Mesenchymal stem cell (in vitro differentiated cells and primary cell): ENCODE measurements around the gene PIWIL1.

Source experiments
- DNase-seq: peaks from one replicate; pipeline ENCODE4 v3.0.0-alpha.2; 2013
- H2AFZ ChIP-seq: one replicate; pipeline ENCODE4 v1.6.1; 2013; ENCODE audit warnings: low read depth, mild to moderate bottlenecking, control low read depth, inconsistent platforms, low read length, moderate library complexity
- H2AK5ac ChIP-seq: 2 replicates; pipeline ENCODE4 v1.6.1; 2013; ENCODE audit warnings: low read length, moderate library complexity, mild to moderate bottlenecking, inconsistent platforms; ENCODE audit not compliant: severe bottlenecking
- H2BK120ac ChIP-seq: one replicate; pipeline ENCODE4 v1.6.1; 2013; ENCODE audit warnings: low read depth, mild to moderate bottlenecking, inconsistent platforms, low read length, moderate library complexity
- H2BK12ac ChIP-seq, 2 experiments: one replicate each; pipeline ENCODE4 v1.6.1; 2013; ENCODE audit warnings: inconsistent platforms in 2 of 2, low read length in 2 of 2, mild to moderate bottlenecking in 2 of 2, moderate library complexity in 2 of 2, control low read depth in 1 of 2
- H2BK15ac ChIP-seq: one replicate; pipeline ENCODE4 v1.6.1; 2013; ENCODE audit warnings: mild to moderate bottlenecking, low read depth, inconsistent platforms; ENCODE audit not compliant: poor library complexity, severe bottlenecking
- H2BK5ac ChIP-seq: 2 replicates; pipeline ENCODE4 v1.6.1; 2013; ENCODE audit warnings: low read depth, mild to moderate bottlenecking, low read length, control low read depth, inconsistent platforms; ENCODE audit not compliant: poor library complexity, severe bottlenecking
- H3K14ac ChIP-seq, 2 experiments: one replicate each; pipeline ENCODE4 v1.6.1; 2013; ENCODE audit warnings: inconsistent platforms in 2 of 2, low read length in 2 of 2, control low read depth in 1 of 2, mild to moderate bottlenecking in 1 of 2, moderate library complexity in 1 of 2
- H3K18ac ChIP-seq, 2 experiments: one replicate each; pipeline ENCODE4 v1.6.1; 2013; ENCODE audit warnings: inconsistent platforms in 2 of 2, low read length in 2 of 2, control low read depth in 1 of 2, low read depth in 1 of 2, mild to moderate bottlenecking in 1 of 2
- H3K23ac ChIP-seq, 2 experiments: one replicate each; pipeline ENCODE4 v1.6.1; 2013; ENCODE audit warnings: inconsistent platforms in 2 of 2, low read length in 2 of 2, mild to moderate bottlenecking in 2 of 2, moderate library complexity in 2 of 2, control low read depth in 1 of 2
- H3K27ac ChIP-seq: 2 replicates; pipeline ENCODE4 v1.5.1; 2013; ENCODE audit warnings: mild to moderate bottlenecking, moderate library complexity, low read length, control low read depth, inconsistent platforms; ENCODE audit not compliant: poor library complexity, severe bottlenecking
- H3K27me3 ChIP-seq, 2 experiments: 2 replicates each; pipeline versions ENCODE4 v1.6.1 to v1.7.0; 2013; ENCODE audit warnings: low read length in 2 of 2, mild to moderate bottlenecking in 2 of 2, moderate library complexity in 2 of 2, control low read depth in 1 of 2, inconsistent platforms in 1 of 2; ENCODE audit not compliant: control insufficient read depth in 1 of 2, insufficient read depth in 1 of 2
- H3K36me3 ChIP-seq, 2 experiments: 2 replicates each; pipeline versions ENCODE4 v1.6.1 to v1.7.0; 2013; ENCODE audit warnings: low read length in 2 of 2, control low read depth in 1 of 2, inconsistent platforms in 1 of 2, low read depth in 1 of 2, mild to moderate bottlenecking in 1 of 2; ENCODE audit not compliant: insufficient read depth in 2 of 2, control insufficient read depth in 1 of 2
- H3K4ac ChIP-seq, 2 experiments: one replicate each; pipeline ENCODE4 v1.6.1; 2013; ENCODE audit warnings: inconsistent platforms in 2 of 2, low read length in 2 of 2, mild to moderate bottlenecking in 2 of 2, moderate library complexity in 2 of 2, control low read depth in 1 of 2, low read depth in 1 of 2
- H3K4me1 ChIP-seq: 2 replicates; pipeline ENCODE4 v1.6.1; 2013; ENCODE audit warnings: low read depth, low read length, control low read depth; ENCODE audit not compliant: control insufficient read depth, insufficient read depth
- H3K4me2 ChIP-seq: 2 replicates; pipeline ENCODE4 v1.6.1; 2013; ENCODE audit warnings: low read length, mild to moderate bottlenecking, inconsistent platforms; ENCODE audit not compliant: poor library complexity, severe bottlenecking
- H3K4me3 ChIP-seq, 2 experiments: 2 replicates each; pipeline versions ENCODE4 v1.5.1 to v1.7.0; 2013; ENCODE audit warnings: low read length in 2 of 2, mild to moderate bottlenecking in 2 of 2, control low read depth in 1 of 2, low read depth in 1 of 2; ENCODE audit not compliant: insufficient read depth in 1 of 2
- H3K79me1 ChIP-seq: replicated peaks from 2 replicates; pipeline ENCODE4 v1.6.1; 2013; ENCODE audit warnings: mild to moderate bottlenecking, control low read depth, low read length, inconsistent platforms; ENCODE audit not compliant: poor library complexity, severe bottlenecking
- H3K9ac ChIP-seq: 2 replicates; pipeline ENCODE4 v1.7.0; 2013; ENCODE audit warnings: mild to moderate bottlenecking, low read length, moderate library complexity
- H3K9me3 ChIP-seq: 2 replicates; pipeline ENCODE4 v1.7.0; 2013; ENCODE audit warnings: mild to moderate bottlenecking, low read length; ENCODE audit not compliant: control insufficient read depth
- H4K8ac ChIP-seq: one replicate; pipeline ENCODE4 v1.6.1; 2013; ENCODE audit warnings: inconsistent platforms, mild to moderate bottlenecking, low read length, moderate library complexity
- H4K91ac ChIP-seq: one replicate; pipeline ENCODE4 v1.6.1; 2013; ENCODE audit warnings: mild to moderate bottlenecking, low read length, inconsistent platforms
- WGBS: methylation state at CpG from one replicate; pipeline ENCODE4 v1.1.7; 2013; ENCODE audit warnings: mixed read lengths; 5-methylcytosine and 5-hydroxymethylcytosine counted together

Gene PIWIL1

DNA sequence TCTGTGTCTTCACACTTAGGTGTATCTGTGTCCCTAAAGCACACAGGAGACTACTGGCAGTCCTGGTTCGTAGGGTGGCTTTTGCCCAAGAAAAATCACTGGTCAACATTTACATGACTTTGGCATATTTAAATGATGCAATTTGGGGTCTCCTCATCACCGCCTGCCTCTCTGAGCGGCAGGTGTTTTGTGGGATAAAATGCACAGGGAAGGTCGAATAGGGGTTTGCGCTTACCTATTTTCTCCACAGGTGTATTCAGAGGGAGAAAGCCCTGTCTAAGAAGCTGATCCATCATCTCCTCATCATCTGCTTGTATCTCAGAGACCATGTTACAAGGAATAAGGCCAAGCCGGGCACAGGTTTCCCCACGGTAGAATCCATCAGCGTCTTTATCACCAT lies 74.7 kb downstream of the PIWIL1 start:
- no peak overlapping the region for H3K9ac ChIP-seq
- no peak overlapping the region for H4K91ac ChIP-seq
- no peak overlapping the region for H2BK120ac ChIP-seq
- H3K14ac ChIP-seq: no peak overlapping the region
- H2BK15ac ChIP-seq: no peak overlapping the region
- H3K36me3 ChIP-seq: no peaks in the 10 kb centered on the region
- no peak overlapping the region for H3K18ac ChIP-seq
- no peaks in the 10 kb centered on the region for H3K79me1 ChIP-seq
- H3K4me1 ChIP-seq: no peaks in the 10 kb centered on the region
- no peaks in the 10 kb centered on the region for H3K27me3 ChIP-seq
- H3K4ac ChIP-seq: no peak overlapping the region
- H2BK5ac ChIP-seq: no peak overlapping the region
- no peak overlapping the region for H3K23ac ChIP-seq
- no peak for DNase-seq
- H3K4me2 ChIP-seq: no peak overlapping the region
- H3K9me3 ChIP-seq: no peaks in the 10 kb centered on the region
- no peak overlapping the region for H2AK5ac ChIP-seq
- 82% methylated on average over 5 of the region's 8 CpGs for WGBS
- no peak overlapping the region for H3K4me3 ChIP-seq
- no peak overlapping the region for H4K8ac ChIP-seq
- no peak overlapping the region for H3K27ac ChIP-seq
- H2BK12ac ChIP-seq: no peak overlapping the region
- no peak overlapping the region for H2AFZ ChIP-seq

- Histone ChIP-seq H2BK5ac (no peak overlapping the region), H3K14ac (no peak overlapping the region), H3K9ac (no peak overlapping the region), H2AFZ (no peak overlapping the region), H2BK12ac (no peak overlapping the region), H2AK5ac (no peak overlapping the region), H3K27me3 (no peaks in the 10 kb centered on the region), H2BK120ac (no peak overlapping the region), H3K4me3 (no peak overlapping the region), H3K36me3 (no peaks in the 10 kb centered on the region), H3K79me1 (no peaks in the 10 kb centered on the region), H4K8ac (no peak overlapping the region), H2BK15ac (no peak overlapping the region), H3K18ac (no peak overlapping the region), H3K4me2 (no peak overlapping the region), H3K4ac (no peak overlapping the region), H3K23ac (no peak overlapping the region), H3K9me3 (no peaks in the 10 kb centered on the region), H3K4me1 (no peaks in the 10 kb centered on the region), H4K91ac (no peak overlapping the region), H3K27ac (no peak overlapping the region)
- 86% methylated on average over 18 of the region's 18 CpGs for whole genome bisulfite sequencing
- no peak for DNase-seq
Observed at GRCh38 chr12:130413909-130414308, 76.2 kb downstream of the PIWIL1 start.

DNA sequence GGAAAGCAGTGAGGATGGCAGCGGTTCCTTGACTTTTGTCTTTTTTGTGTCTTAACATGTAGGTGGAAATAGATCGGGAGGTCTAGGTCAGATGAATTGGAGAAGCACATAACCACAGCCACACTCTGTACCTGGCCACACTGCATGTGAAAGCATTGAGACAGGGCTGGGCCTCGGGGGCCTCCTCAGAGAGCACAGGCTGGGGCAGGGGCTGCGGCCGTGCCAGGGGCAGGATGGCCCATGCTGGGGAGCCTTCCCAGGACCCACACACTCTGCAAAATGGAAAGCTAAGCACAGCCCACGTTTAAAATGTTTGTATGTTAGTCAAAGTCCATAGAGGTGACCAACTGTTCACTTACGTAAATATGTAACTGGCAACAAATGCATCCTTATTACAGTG lies 76.7 kb downstream of the PIWIL1 start:
- Histone ChIP-seq H3K4me1 (no peaks in the 10 kb centered on the region), H2AK5ac (no peak overlapping the region), H3K27me3 (no peaks in the 10 kb centered on the region), H3K79me1 (no peaks in the 10 kb centered on the region), H2BK5ac (no peak overlapping the region), H3K36me3 (no peaks in the 10 kb centered on the region), H3K27ac (no peak overlapping the region), H3K9me3 (no peaks in the 10 kb centered on the region), H3K14ac (no peak overlapping the region), H3K18ac (no peak overlapping the region), H3K4me3 (no peak overlapping the region), H2BK120ac (no peak overlapping the region), H3K9ac (no peak overlapping the region), H3K4ac (no peak overlapping the region), H4K91ac (no peak overlapping the region), H2AFZ (no peak overlapping the region), H3K4me2 (no peak overlapping the region), H2BK15ac (no peak overlapping the region), H4K8ac (no peak overlapping the region), H2BK12ac (no peak overlapping the region), H3K23ac (no peak overlapping the region)
- no peak for DNase-seq
- 88% methylated on average over 4 of the region's 7 CpGs for WGBS

- no peaks in the 10 kb centered on the region for H3K36me3 ChIP-seq
- no peak overlapping the region for H4K8ac ChIP-seq
- no peaks in the 10 kb centered on the region for H3K79me1 ChIP-seq
- H3K14ac ChIP-seq: no peak overlapping the region
- H3K4me2 ChIP-seq: no peak overlapping the region
- H3K27me3 ChIP-seq: no peaks in the 10 kb centered on the region
- H3K4me1 ChIP-seq: no peaks in the 10 kb centered on the region
- no peak overlapping the region for H3K9ac ChIP-seq
- no peak overlapping the region for H3K4me3 ChIP-seq
- H2BK12ac ChIP-seq: no peak overlapping the region
- no peak overlapping the region for H3K23ac ChIP-seq
- WGBS: 77% methylated on average over 3 of the region's 3 CpGs
- no peak overlapping the region for H2BK120ac ChIP-seq
- H3K4ac ChIP-seq: no peak overlapping the region
- H2BK5ac ChIP-seq: no peak overlapping the region
- DNase-seq: no peak
- no peak overlapping the region for H2AFZ ChIP-seq
- no peaks in the 10 kb centered on the region for H3K9me3 ChIP-seq
- H3K18ac ChIP-seq: no peak overlapping the region
- no peak overlapping the region for H2BK15ac ChIP-seq
- H2AK5ac ChIP-seq: no peak overlapping the region
- no peak overlapping the region for H3K27ac ChIP-seq
- no peak overlapping the region for H4K91ac ChIP-seq
Observed at GRCh38 chr12:130418251-130418650, 80.6 kb downstream of the PIWIL1 start.
